NCI-H69 (cell line): ENCODE measurements around the gene CAPN13.

Experiments
- DNase-seq: peaks from one replicate; lab custom pipeline; 2025; lab: John Stamatoyannopoulos, UW

The CAPN13 gene

GRCh38 chr2:30730736-30731647, 76.3 kb downstream of the CAPN13 start:
- no peak for DNase-seq

- no peak for DNase-seq
Observed at GRCh38 chr2:30729031-30729430, 78.2 kb downstream of the CAPN13 start.

DNA sequence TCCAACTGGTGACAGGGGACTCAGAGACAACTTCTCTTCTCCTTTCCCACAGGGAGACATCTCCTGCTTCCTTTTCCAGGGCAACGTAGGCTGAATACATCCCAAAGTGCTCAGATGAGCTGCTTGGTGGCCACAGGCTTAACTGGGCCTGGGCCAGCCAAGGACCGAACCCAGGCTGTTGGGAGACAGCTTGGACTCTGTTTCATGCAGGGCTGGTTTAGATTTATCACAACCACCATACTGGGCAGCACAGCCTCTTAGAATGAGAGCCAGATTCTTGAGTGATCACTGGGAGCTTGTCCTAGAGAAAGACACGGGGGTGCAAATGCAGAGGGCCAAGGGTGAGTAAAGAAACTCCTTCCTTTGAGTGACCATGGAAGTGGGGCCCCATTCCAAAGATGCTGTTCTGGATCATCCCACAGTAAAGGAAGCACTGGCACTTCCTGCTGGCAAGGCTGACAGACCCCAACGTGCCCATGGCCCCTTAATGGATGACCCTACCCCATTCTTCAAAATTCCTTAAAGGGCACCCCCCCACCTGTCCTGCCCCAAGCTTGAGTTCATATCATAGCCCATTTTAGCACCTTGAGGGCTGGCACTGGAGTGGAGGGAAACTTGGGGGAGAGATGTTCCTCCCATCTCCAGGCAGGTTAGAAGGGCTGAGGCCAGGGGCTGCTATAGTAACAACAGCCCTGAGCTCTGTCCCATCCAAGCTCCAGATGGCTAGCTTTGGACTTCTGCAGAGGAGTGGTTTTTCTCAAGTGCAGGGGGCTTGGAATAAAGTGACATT, 84.1 kb downstream of the CAPN13 start:
- DNase-seq, result no peak

DNA sequence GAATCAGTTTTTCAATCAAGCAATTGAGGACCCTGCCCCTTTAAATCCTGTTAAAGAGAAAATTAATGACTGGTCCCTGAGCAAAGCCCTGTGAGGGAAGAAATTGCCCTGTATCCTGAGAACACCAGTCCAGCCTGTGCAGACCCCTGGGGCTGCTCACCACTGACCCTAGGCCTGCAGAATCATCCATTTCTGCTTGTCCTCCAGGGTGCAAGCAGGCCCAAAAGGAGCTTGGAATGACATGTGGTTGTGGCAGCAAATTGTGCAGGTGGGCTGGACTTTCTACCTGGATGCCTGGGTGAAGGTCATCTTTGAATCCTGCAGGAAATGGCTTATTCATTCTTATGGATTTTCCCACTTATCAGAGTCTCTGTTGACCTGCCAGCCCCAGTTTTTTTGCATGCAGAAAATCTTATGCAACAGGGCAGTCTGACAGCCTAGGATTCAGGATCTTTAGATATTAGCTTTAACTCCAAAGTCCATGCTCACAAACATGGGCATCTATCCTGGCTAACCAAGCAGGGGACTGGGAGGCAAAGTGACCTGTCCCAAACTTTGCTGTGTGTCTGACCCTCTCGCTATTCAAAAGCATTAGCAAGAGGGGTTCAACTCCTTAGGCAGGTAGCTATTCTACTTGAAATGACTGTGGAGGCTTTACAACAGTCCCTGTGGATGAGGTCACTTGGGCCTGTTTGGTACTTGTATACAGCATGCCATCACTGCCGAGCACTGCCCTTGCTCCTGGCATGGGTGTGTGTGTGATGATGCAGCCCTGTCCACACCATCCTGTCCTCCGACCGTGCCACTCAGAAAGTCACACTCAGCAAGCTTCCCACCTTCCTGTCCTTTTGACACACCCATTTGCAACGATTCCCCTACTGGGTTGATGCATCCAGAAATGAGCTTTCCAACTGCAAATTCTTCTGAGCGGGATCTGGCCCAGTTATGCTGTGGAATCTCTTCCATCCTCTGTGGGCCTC, 85.3 kb downstream of the CAPN13 start:
- DNase-seq, result no peak

GRCh38 chr2:30721241-30721640, 86.0 kb downstream of the CAPN13 start:
- no peak for DNase-seq

DNA sequence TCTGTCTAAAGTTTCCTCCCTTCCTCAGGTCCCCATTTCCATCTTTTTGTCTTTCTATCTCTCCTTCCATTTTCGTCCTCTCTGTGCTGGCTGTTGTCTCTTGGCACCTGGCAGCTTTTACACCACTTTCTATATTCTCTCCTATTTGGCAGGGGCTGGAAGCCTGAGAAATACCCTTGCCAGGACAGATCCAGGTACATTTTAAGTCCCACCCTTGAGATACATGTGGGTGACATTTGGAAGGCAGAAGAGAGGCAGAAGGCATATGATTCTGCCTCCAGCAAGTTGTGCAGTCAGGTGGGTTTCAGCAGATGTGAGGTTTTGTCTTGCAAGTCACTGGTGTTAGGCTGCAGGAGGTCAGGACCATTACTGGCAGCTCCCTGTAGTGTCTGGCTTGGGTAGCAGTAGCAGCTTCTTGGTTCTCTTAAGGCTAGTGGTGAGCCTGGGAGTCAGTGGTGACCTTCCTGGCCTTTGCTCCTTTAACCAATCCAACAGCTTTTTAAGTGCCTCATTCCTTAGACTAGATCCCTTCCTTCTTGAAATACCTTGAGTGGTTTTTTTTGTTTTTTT, 90.1 kb downstream of the CAPN13 start:
- DNase-seq, result no peak

DNA sequence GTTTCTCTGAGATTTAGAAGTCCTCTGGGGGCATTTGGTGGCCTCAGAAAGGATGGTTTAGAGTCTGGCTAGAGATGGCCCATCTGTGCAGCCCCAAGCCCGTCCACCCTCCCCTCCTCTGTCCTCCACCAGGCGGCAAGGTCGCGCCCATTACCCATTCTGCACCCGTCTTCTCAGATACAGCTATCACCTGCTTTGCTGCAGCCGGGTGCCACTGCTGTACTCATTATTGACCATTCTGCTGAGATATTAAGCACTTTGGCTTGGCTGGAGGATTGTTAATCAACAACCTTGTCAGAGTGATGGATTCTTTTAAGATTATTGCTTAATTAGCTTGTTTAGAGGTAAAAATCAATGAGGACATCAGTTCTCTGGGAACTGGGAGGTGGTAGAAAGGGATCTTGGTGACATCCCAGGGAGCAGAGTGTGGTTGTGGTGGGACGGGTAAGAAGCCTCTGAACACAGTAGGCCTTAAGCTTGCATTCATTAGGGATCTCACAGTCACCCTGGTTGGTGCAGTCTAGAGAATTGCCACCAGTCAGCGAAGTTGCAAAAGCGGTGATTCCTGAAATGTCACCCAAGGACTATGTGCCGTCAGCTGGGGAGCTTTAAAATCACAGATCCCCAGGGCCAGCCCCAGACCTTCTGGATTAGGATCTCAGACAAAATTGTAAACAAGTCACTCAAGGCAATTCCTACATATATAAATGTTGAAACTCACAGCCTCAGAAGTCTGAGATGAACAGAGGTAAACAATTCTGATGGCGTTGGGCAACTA, 90.9 kb downstream of the CAPN13 start:
- DNase-seq, result no peak

DNA sequence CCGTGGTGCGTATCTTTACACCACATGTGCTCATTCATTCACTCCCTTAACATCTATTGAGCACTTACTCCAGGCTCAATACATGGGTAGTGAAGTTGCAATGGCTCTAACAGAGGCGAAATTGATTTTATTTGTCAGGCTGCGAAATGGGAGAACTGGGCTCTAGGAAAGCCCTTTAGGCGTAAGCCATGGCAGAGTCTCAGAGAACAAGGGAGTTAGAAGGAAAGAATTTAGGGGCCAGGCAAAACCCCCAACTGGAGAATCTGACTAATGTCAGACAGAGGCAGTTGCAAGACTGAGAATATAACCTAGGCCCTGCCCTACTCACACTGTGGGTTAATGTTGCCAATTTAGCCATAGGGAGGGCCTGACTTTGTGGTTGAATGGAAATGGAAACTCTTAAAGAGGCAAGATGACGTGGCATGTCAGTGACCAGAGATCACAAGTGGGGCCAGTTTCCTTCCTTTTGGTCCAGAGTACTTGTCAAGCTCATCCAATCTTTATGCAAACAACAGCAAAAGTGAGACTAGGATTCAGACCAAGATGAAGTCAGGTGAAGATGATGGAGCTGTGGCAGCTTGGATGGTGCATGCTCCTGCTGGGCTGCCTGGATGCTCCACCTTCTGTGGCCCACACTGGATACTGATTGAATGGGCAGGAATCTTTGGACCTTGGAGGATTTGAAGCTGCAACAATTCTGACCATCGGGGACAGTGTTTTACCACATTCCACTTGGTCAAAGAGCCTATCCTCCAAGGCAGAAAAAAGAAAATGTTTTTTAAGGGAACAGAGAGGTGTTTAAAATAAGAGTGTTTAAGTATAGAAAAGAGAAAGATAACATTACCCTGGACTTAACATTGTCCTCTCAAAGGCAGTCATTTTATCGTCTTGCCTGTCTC, 92.2 kb downstream of the CAPN13 start:
- no peak for DNase-seq

DNA sequence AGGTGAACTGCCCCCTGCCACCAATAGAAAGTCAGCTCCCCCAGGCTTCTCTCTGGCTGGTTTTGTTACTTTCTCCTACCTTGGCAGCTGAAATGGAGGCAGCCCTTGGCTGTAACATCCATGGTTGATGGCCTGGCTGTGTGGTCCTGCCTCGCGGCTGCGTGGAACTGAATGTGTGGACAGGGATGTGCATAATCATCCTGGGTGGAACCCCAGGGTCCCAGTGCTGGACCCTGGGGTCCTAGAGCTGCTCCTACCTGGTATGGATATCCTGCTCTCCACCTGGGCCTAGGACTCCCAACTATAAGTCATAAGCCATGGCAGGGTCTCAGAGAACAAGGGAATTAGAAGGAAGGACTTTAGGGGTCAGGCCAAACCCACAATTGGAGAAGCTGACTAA, 93.5 kb downstream of the CAPN13 start:
- DNase-seq, result no peak

DNA sequence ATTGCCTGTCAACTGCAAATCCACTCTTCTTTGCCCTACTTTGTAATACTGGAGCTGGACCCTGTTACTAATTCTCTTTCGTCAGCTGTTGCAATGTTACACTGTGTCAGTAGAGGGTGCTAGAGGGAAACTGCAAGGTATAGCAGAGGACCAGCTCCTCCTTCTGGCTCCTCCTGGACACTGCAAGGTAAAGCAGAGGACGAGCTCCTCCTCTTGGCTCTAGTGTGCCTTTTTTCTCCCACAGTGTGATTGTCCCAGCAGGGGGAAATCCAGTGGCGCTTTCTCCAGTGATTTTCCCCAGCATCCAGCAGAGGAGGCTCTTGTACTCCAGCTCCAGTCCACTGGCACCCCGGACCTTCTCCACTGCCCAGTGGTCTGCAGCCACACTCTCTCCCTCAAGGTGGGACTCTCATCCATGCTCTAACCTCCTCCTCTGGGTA, 95.6 kb downstream of the CAPN13 start:
- peak; percentile 91 for DNase-seq

GRCh38 chr2:30710461-30710860, 96.8 kb downstream of the CAPN13 start:
- no peak for DNase-seq

GRCh38 chr2:30710016-30710415, 97.2 kb downstream of the CAPN13 start:
- no peak for DNase-seq

GRCh38 chr2:30709516-30709915, 97.7 kb downstream of the CAPN13 start:
- no peak for DNase-seq

- peak; percentile 27 for DNase-seq
Observed at GRCh38 chr2:30708491-30709290, 98.6 kb downstream of the CAPN13 start.

- no peak for DNase-seq
Observed at GRCh38 chr2:30707304-30707903, 99.8 kb downstream of the CAPN13 start.

GRCh38 chr2:30706534-30707303, 100.5 kb downstream of the CAPN13 start:
- peak; percentile 69 for DNase-seq

GRCh38 chr2:30705711-30706533, 101.3 kb downstream of the CAPN13 start:
- DNase-seq, result no peak
